GM21360 (cell line): ENCODE measurements around the gene UBE2J2.
"Not testable (repeated sequence)": the region's sequence is repeated elsewhere in the genome, so short reads cannot be mapped to it uniquely, and the experiment has no call there.

Experiments used
- ATAC-seq: cut with Tn5 transposase; IDR thresholded peaks from one replicate; pipeline ENCODE4 v1.9.1; 2021; ENCODE audit warnings: mild to moderate bottlenecking, moderate library complexity; ENCODE audit not compliant: unreplicated experiment

UBE2J2 gene

GRCh38 chr1:1259540-1259939 is 14.1 kb downstream of the UBE2J2 start:
- no peak for ATAC-seq

GRCh38 chr1:1259119-1259488 is 14.6 kb downstream of the UBE2J2 start:
- ATAC-seq = no peak

DNA sequence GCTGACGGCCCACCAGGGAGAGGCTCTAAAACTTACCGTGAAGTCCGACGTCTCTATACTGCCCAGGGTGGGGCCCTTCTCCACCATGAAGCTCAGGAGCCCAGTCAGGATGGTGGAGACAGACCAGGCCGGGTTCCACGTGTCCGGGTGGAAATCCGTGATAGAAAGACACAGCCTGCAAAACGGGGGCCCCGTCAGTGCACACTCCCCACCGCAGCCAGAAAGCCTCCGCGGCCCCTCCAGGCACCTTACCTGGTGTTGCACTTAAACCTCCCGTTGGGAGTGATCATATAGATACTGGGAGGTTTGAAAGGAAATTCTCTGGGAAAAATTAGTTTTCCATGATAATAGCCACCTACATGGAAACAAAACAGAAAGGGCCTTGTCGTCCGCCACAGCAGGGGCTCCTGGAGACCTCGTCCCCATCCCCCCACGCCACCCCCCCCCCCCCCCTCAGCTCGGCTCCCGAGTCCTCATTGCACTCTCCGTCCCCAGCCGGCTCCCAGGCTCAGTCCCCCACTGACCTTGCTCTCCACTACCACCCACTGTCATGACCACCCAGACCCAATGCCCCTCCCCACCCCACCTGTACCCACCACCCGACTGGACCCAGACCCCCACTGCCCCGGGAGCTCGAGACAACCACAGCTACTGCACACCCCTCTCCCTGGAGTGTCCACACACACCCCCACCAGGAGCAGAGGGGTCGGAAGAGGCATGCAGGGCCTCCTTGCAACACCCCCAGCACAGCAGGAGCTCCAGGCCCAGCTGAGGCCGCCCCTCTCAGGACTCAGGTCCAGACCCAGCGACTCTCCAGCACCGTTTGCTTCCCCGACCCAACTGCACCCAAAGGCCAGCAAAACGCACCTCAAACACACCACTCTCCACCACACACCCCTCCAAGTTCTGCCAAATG is 16.4 kb downstream of the UBE2J2 start:
- no peak for ATAC-seq

GRCh38 chr1:1255611-1256010 is 18.0 kb downstream of the UBE2J2 start:
- ATAC-seq = no peak

- ATAC-seq = no peak
Measured at GRCh38 chr1:1255078-1255477, 18.6 kb downstream of the UBE2J2 start.

DNA sequence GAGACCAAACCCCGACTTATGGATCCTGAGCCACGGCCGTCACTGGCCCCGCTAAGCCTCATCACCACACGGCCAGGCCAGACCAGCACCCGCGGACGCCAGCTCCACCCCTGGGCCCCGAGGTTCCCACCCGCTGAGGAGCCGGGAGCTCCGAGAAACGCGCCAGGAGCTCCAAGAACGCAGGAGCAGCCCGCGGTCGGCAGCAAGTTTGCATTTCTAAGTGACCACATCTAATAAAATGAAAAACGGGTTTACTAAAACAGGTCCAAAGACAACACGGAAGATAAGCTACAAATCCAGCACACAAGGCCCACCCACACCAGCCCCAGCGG is 19.0 kb downstream of the UBE2J2 start:
- ATAC-seq = no peak

DNA sequence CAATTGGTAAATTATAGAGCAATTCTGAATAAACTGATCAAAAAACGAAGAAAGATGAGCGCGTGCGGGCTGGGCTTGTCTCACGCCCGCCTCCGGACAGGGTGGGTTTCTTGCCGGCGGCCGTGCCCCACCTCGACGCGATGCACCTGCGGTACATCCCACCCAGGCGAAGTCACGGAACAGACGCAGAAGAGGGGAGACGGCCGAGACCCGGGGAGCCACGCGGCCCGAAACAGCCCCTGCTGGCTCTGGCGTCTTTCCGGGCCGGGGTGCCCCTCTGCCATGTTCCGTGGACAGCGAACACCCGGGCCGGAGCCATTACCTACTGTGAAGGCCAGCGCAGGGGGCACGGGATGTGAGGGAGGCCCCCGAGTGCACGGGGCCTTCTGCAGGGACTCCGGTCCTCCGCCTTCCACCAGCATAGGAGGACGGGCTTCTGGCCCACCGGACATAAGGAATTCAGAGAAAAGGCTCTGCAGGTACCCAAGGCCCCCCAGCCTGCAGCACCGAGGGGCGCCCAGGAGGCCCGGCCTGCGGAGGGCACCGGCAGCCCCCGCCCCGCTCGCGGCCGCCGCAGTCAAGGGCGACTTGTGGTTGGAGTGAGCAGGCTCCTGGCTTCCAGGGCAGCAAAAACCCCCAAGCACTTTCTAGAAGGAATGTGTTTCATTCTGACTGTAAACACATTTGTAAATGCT is 19.5 kb downstream of the UBE2J2 start:
- ATAC-seq = no peak

DNA sequence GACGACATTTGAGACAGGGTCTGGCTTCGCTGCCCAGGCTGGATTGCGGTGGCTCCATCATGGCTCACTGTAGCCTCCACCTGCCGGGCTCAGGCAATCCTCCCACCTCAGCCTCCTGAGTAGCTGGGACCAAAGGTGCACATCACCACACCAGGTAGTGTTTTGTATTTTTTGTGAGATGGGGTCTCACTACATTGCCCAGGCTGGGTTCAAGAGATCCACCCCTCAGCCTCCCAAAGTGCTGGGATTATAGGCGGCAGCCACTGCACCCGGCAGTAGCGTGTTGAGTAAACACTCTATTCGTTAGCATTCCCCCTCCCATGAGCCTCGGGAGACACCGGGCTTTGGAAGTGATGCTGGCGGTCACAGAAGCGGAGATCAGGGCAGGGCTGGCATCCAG is 20.3 kb downstream of the UBE2J2 start:
- ATAC-seq = no peak

DNA sequence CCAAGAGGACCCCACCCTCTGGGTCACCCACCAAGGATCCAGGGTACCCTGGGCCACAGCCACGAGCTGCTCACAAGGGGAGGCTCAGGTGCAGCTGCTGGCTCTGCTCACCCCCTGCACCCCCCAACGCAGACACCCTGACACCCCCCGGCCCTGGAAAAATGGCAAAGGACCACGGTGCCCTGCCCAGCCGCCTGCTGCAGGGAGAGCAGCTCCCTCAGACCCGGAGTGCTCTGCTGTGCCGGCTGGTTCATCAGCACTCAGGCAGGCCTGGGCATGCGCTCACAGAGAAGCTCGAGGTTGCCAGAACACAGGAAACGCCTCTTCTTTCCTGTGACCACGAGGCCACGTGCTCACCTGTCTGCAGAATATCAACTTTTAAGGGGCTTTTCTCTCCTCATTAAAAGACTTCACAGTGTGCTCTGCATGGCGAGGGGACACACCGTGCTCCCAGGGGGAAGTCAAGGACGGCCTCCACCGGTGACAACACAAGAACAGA is 22.8 kb downstream of the UBE2J2 start:
- no peak for ATAC-seq

DNA sequence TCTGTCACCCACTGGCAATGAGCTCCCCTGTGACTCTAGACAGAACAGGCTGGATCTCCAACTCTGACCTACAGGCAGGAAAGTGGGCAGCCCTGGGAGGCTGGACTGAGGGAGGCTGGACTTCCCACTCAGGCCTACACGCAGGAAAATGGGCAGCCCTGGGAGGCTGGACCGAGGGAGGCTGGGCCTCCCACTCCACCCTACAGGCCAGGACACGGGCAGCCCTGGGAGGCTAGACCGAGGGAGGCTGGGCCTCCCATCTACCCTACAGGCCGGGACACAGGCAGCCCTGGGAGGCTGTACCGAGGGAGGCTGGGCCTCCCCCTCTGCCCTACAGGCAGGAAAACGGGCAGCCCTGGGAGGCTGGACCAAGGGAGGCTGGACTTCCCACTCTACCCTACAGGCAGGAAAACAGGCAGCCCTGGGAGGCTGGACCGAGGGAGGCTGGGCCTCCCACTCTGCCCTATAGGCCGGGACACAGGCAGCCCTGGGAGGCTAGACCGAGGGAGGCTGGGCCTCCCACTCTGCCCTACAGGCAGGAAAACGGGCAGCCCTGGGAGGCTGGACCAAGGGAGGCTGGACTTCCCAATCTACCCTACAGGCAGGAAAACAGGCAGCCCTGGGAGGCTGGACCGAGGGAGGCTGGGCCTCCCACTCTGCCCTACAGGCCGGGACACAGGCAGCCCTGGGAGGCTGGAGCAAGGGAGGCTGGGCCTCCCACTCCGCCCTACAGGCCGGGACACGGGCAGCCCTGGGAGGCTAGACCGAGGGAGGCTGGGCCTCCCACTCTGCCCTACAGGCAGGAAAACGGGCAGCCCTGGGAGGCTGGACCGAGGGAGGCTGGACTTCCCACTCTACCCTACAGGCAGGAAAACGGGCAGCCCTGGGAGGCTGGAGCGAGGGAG is 25.4 kb downstream of the UBE2J2 start:
- not testable (repeated sequence) for ATAC-seq

DNA sequence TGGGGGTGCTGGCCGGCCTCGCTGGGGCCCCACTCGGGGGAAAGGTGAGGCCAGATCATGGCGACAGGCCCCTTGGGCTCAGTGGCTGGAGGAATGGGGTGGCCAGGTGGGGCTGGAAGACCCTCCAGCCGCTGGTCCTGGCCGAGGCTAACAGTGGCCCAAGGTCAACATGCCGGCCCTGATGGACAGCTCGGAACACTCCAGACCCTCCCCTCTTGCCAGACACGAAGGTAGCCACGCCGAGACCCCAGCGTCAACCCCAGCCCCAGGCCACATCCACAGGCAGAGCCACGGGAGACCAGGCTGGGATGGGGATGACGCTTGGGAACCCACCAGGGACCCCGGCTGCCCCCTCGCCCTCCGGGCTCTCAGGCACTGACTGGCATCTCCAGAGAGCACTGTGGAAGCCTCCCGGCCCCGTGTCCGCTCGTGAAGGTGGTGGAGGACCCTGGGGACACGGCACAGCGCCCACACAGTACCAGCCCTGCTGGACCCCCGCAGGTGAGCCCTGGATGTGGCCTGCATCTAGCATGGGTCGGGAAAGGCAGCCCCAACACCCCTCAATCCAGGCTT is 26.2 kb downstream of the UBE2J2 start:
- ATAC-seq = no peak

- no peak for ATAC-seq
Measured at GRCh38 chr1:1246577-1247340, 26.9 kb downstream of the UBE2J2 start, which contains the start of gene C1QTNF12. TSS of gene C1QTNF12 (minus strand) at chr1:1246722. CDS start at chr1:1246690, 32 bp downstream.

- no peak for ATAC-seq
Measured at GRCh38 chr1:1245817-1246576, 27.7 kb downstream of the UBE2J2 start.

DNA sequence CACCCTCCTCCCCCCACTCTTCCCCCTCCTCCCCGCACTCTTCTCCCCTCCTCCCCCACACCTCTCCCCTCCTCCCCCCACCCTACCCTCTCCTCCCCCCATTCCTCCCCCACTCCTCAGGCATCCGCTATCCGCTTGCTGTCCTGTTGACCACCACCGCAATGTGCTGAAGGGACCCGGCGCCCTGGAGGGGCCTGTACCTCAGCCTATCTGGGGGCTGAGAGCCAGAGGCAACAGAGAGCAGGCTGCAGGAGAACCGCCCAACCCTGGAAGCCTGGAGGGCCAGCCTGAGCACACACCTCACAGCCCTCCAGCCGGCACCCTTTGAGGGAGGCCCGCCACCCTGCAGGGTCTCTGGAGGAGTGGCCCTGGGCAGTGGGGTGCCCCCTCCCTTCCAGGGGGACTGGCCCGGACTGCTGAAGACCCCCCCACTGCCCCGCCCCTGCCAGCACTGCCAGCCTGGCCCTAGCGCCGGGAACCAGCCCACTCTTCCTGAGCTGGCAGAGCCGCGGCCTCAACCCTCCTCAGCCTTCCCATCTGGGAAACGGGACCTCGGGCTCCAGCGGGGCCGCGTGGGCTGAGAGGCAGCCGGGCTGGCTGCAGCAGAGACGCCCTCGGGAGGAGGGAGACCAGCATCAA is 28.4 kb downstream of the UBE2J2 start:
- no peak for ATAC-seq

GRCh38 chr1:1244192-1244811 is 29.4 kb downstream of the UBE2J2 start:
- ATAC-seq = no peak

DNA sequence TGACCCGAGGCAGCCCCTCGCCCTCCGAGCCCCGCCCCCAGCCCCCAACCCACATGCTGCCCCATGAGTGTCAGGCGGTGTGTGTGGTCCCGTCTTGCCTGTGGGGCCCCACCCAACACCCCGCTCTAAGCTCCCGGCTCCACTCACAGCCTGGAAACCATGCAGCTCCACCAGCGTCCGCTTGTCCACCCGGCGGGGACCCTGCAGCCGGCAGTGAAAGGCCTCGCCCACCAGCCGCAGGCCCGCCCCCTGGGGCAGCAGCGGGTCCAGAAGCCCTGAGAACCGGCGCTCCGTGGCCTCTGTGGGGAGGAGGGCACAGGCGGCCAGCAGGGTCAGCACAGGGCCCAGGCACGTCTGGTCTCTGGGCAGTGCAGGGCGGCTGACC is 29.9 kb downstream of the UBE2J2 start:
- no peak for ATAC-seq

DNA sequence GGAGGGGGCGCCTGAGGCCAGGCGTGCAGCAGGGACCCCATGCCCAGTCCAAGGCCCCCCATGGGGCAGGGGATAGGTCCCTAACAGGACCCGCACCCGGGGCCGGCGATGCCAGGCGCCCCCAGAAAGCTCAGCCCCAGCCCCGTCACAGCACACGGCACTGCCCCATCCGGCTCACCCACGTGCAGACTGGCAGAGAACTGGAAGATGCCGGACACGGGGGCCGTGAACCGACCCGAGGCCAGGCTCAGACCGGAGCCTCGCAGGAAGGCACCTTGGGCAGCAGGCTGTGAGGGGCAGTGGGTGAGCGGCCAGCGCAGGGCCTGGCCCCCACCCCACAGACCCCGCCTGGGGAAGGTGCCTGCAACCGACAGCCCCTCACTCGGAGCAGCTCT is 30.4 kb downstream of the UBE2J2 start:
- ATAC-seq = no peak

DNA sequence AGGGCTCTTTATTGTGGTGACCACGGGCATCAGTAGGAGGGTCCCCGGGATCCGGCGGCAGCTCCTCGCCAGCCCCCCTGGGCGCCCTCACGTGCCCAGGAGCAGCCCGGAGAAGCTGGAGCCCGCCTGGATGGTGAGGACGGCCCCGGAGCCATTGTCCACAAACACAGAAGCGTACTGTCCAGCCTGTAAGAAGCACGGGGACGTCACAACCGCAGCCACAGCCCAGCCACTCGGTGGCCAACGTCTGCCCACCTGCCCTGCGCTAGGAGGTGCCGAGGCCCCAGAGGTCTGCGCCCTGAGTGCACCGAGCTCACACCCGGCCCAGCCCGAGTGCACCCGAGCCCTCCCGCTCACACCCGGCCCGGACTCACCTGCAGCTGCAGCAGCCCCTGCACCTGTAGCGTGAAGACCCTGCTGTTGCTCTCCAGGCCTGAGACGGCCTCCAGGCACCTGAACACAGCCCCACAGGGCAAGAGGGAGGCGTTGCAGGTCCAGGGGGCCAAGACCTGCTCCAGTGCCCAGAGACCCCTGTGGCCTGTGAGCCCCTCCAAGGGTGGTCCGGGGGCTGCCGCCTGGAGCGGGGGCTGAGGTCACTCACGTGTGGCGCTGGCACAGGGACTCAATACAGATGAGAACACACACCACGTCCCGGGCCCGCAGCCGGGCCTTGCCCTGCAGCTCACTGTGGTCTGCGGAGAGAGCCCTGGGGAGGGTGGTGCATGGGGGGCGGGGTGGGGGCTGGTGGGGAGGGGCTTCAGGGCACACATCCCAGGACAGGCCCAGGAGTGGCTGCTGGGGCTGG is 31.0 kb downstream of the UBE2J2 start:
- no peak for ATAC-seq
